Prostate gland (tissue), 2 donors: Measurements from ENCODE around the gene GPRC5D.

Experiments used
- POLR2A ChIP-seq: fragments of 450-650 bp; IDR thresholded peaks from one replicate; pipeline ENCODE4 v1.6.1; 2016; ENCODE audit warnings: antibody characterized with exemption, mild to moderate bottlenecking
- TF ChIP-seq, protein P1 (sequence below), 4 experiments: fragments of 200-600 bp in 2 of 4; fragments of 450-650 bp in 2 of 4; sonication (generic) in 2 of 4; IDR thresholded peaks; 1 replicate in 3 of 4; 2 replicates in 1 of 4; pipeline ENCODE4 v1.5.1; 2016 to 2019; ENCODE audit warnings: antibody characterized with exemption in 4 of 4, mild to moderate bottlenecking in 2 of 4, moderate library complexity in 2 of 4

DNA sequence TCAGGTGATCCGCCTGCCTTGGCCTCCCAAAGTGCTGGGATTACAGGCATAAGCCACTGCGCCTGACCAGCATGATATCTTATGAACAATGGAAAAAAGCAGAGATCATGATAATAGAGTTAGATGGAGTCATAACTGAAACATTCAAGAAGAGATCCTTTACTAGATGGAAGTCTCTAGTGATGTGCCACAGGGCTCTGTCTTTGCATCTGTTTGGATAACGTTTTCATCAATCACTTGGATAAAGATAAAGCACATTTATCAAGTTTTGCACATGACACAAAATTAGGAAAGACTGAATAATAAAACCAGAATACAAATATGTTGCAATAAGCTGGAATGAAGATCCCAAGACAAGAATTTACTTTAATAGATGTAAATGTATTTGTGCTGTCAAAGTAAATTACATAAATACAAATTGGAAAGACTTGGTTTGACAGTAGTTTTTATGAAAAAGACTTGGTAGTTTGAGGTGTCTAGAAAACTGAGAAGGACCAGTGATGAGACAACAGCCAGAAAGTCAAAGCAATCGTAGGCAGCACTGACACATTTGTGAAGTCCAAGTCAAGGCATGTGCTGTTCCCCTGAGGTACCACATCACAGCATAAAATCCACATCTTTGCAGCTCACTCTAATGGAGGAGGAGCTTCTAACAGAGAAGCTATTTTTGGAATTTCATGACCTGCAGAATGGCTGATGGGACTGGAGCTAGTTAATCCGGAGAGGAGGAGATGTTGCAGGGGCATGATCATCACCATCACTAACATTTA is 32.1 kb downstream of the GPRC5D start:
- TF ChIP-seq, protein P1, sequence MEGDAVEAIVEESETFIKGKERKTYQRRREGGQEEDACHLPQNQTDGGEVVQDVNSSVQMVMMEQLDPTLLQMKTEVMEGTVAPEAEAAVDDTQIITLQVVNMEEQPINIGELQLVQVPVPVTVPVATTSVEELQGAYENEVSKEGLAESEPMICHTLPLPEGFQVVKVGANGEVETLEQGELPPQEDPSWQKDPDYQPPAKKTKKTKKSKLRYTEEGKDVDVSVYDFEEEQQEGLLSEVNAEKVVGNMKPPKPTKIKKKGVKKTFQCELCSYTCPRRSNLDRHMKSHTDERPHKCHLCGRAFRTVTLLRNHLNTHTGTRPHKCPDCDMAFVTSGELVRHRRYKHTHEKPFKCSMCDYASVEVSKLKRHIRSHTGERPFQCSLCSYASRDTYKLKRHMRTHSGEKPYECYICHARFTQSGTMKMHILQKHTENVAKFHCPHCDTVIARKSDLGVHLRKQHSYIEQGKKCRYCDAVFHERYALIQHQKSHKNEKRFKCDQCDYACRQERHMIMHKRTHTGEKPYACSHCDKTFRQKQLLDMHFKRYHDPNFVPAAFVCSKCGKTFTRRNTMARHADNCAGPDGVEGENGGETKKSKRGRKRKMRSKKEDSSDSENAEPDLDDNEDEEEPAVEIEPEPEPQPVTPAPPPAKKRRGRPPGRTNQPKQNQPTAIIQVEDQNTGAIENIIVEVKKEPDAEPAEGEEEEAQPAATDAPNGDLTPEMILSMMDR (IDR thresholded peaks at IDR 0.05): no peak
- no peak for TF ChIP-seq POLR2A
